OCI-LY3 (cell line): ENCODE measurements around the gene ADGRB3.

Experiments used
- H2AFZ ChIP-seq: fragments of 200-600, 300-600 bp; shearing (Covaris generic); 2 replicates; pipeline ENCODE4 v1.6.0; 2014; ENCODE audit warnings: antibody characterized with exemption, low read depth, low read length
- H3K27ac ChIP-seq: fragments of 200-600, 300-600 bp; sonication (generic); 2 replicates; pipeline ENCODE4 v1.5.1; 2014; ENCODE audit warnings: mild to moderate bottlenecking, low read length, moderate library complexity, mixed read lengths
- H3K27me3 ChIP-seq: fragments of 200-600, 300-600 bp; sonication (generic); 2 replicates; pipeline ENCODE4 v1.6.1; 2014; ENCODE audit warnings: low read depth, low read length, mixed read lengths
- H3K36me3 ChIP-seq: fragments of 200-600, 300-600 bp; sonication (generic); replicated peaks from 2 replicates; pipeline ENCODE3; 2014; ENCODE audit warnings: low read depth, low read length, mixed read lengths
- H3K4me1 ChIP-seq: fragments of 300-600, 200-600 bp; sonication (generic); 2 replicates; pipeline ENCODE4 v1.6.1; 2014; ENCODE audit warnings: low read length, mixed read lengths
- H3K4me2 ChIP-seq: fragments of 200-600, 300-600 bp; sonication (generic); 2 replicates; pipeline ENCODE4 v1.6.1; 2014; ENCODE audit warnings: low read length, mixed read lengths
- H3K4me3 ChIP-seq: fragments of 300-600, 200-600 bp; sonication (generic); 2 replicates; pipeline ENCODE4 v1.5.1; 2014; ENCODE audit warnings: antibody characterized with exemption, mild to moderate bottlenecking, low read length, moderate library complexity
- H3K79me2 ChIP-seq: fragments of 300-600, 200-600 bp; shearing (Covaris generic); 2 replicates; pipeline ENCODE4 v1.6.1; 2014; ENCODE audit warnings: mild to moderate bottlenecking, low read length, mixed read lengths
- H3K9ac ChIP-seq: fragments of 300-600, 200-600 bp; shearing (Covaris generic); 2 replicates; pipeline ENCODE4 v1.6.0; 2014; ENCODE audit warnings: mild to moderate bottlenecking, low read length, moderate library complexity
- H3K9me3 ChIP-seq: fragments of 200-600, 300-600 bp; shearing (Covaris generic); 2 replicates; pipeline ENCODE4 v1.6.1; 2014; ENCODE audit warnings: low read length, mixed read lengths; ENCODE audit not compliant: insufficient read depth
- H4K20me1 ChIP-seq: fragments of 200-600, 300-600 bp; sonication (generic); 2 replicates; pipeline ENCODE4 v1.6.1; 2016; ENCODE audit warnings: low read length, mixed read lengths; ENCODE audit not compliant: insufficient read depth
- CTCF ChIP-seq: fragments of 200-600, 300-600 bp; sonication (generic); IDR thresholded peaks from 2 replicates; pipeline ENCODE4 v1.5.1; 2014; ENCODE audit warnings: antibody characterized with exemption, low read length, low read depth
- EZH2phosphoT487 ChIP-seq: fragments of 200-600 bp; shearing (Covaris generic); IDR thresholded peaks from 2 replicates; pipeline ENCODE4 v1.6.1; 2018; ENCODE audit warnings: antibody characterized with exemption, mixed run types, low read depth

The ADGRB3 gene

GRCh38 chr6:68735866-68736265 is 100.8 kb downstream of the ADGRB3 start:
- Histone ChIP-seq H3K79me2 (no peaks in the 10 kb centered on the region), H3K27ac (no peak overlapping the region), H3K9ac (no peak overlapping the region), H3K4me1 (no peaks in the 10 kb centered on the region), H4K20me1 (no peaks in the 10 kb centered on the region), H3K27me3 (no peaks in the 10 kb centered on the region), H3K9me3 (no peaks in the 10 kb centered on the region), H3K4me3 (no peak overlapping the region), H2AFZ (no peak overlapping the region), H3K36me3 (no peaks in the 10 kb centered on the region), H3K4me2 (no peak overlapping the region)
- TF ChIP-seq CTCF, result no peak
- TF ChIP-seq EZH2phosphoT487, result no peak

GRCh38 chr6:68737061-68737460 is 102.0 kb downstream of the ADGRB3 start:
- Histone ChIP-seq H3K27ac (no peak overlapping the region), H3K36me3 (no peaks in the 10 kb centered on the region), H3K79me2 (no peaks in the 10 kb centered on the region), H3K4me3 (no peak overlapping the region), H3K9me3 (no peaks in the 10 kb centered on the region), H3K4me2 (no peak overlapping the region), H2AFZ (no peak overlapping the region), H3K27me3 (no peaks in the 10 kb centered on the region), H4K20me1 (no peaks in the 10 kb centered on the region), H3K4me1 (no peaks in the 10 kb centered on the region), H3K9ac (no peak overlapping the region)
- TF ChIP-seq EZH2phosphoT487, result no peak
- TF ChIP-seq CTCF, result no peak

- Histone ChIP-seq H2AFZ (no peak overlapping the region), H3K27ac (no peak overlapping the region), H3K79me2 (no peaks in the 10 kb centered on the region), H4K20me1 (no peaks in the 10 kb centered on the region), H3K36me3 (no peaks in the 10 kb centered on the region), H3K9ac (no peak overlapping the region), H3K4me2 (no peak overlapping the region), H3K27me3 (no peaks in the 10 kb centered on the region), H3K4me1 (peaks cover 6% of the 10 kb centered on the region), H3K4me3 (no peak overlapping the region), H3K9me3 (no peaks in the 10 kb centered on the region)
- TF ChIP-seq CTCF (no peak), EZH2phosphoT487 (no peak)
Measured at GRCh38 chr6:68738039-68738438, 103.0 kb downstream of the ADGRB3 start.

GRCh38 chr6:68740828-68741500 is 105.9 kb downstream of the ADGRB3 start:
- no peak overlapping the region for H3K9ac ChIP-seq
- H3K27me3 ChIP-seq, result no peaks in the 10 kb centered on the region
- no peaks in the 10 kb centered on the region for H3K9me3 ChIP-seq
- H3K36me3 ChIP-seq, result no peaks in the 10 kb centered on the region
- no peak overlapping the region for H3K27ac ChIP-seq
- H3K4me3 ChIP-seq, result no peak overlapping the region
- H3K4me1 ChIP-seq, result peaks cover 12% of the 10 kb centered on the region
- TF ChIP-seq CTCF (no peak), EZH2phosphoT487 (no peak)
- H3K79me2 ChIP-seq, result no peaks in the 10 kb centered on the region
- H2AFZ ChIP-seq, result 0 out of 2 replicates have a peak overlapping the region, but pooled peaks have one; percentile 4
- H3K4me2 ChIP-seq, result no peak overlapping the region
- no peaks in the 10 kb centered on the region for H4K20me1 ChIP-seq
